GM18909 (cell line): ENCODE results near the gene NSMCE3.
"Not testable (repeated sequence)": the region's sequence is repeated elsewhere in the genome, so short reads cannot be mapped to it uniquely, and the experiment has no call there.

Experiments used
- ATAC-seq: cut with Tn5 transposase; IDR thresholded peaks from one replicate; pipeline ENCODE4 v1.9.1; 2021; ENCODE audit warnings: mild to moderate bottlenecking; ENCODE audit not compliant: unreplicated experiment, poor library complexity

Gene NSMCE3

DNA sequence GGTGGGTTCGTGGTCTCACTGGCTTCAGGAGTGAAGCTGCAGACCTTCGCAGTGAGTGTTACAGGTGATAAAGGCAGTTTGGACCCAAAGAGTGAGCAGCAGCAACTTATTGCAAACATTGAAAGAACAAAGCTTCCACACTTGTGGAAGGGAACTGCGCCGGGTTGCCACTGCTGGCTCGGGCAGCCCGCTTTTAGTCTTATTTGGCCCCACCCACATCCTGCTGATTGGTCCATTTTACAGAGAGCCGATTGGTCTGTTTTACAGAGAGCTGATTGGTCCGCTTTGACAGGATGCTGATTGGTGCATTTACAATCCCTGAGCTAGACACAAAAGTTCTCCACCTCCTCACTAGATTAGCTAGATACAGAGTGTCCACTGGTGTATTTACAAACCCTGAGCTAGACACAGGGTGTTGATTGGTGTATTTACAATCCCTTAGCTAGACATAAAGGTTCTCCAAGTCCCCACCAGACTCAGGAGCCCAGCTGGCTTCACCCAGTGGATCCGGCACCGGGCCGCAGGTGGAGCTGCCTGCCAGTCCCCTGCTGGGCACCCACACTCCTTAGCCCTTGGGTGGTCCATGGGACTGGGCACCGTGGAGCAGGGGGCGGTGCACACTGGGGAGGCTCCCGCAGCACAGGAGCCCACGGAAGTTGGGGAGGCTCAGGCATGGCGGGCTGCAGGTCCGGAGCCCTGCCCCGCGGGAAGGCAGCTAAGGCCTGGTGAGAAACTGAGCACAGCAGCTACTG is 45.2 kb downstream of the NSMCE3 start:
- not testable (repeated sequence) for ATAC-seq

- ATAC-seq, result no peak
Observed at GRCh38 chr15:29223640-29224039, 46.0 kb downstream of the NSMCE3 start.

DNA sequence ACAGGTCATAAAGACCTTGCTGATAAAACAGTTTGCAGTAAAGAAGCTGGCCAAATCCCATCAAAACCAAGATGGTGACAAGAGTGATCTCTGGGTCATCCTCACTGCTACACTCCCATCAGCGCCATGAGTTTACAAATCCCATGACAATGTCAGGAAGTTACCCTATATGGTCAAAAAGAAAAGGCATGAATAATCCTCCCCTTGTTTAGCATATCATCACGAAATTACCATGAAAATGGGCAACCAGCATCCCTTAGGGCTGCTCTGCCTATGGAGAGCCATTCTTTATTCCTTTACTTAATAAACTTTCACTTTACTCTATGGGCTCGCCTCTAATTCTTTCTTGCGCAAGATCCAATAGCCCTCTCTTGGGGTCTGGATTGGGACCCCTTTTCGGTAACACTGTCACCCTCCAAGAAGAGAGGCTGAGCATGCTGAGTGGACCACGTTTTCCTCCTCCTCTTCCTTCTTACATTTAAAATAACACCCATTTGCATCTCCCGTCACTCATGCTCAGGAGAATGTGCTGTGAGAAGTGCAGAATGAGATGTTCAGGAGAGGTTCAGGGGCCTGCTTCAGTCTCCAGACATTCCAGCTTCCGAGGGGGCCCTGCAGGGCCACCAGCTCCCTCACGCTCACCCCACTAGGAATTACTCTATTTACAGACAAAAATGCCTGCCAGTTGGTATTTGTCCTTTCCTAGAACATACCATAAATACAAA is 47.3 kb downstream of the NSMCE3 start:
- no peak for ATAC-seq

GRCh38 chr15:29220852-29221251 is 48.8 kb downstream of the NSMCE3 start:
- ATAC-seq, result no peak

- no peak for ATAC-seq
Observed at GRCh38 chr15:29216955-29217354, 52.7 kb downstream of the NSMCE3 start.
